ENCODE data around the gene PRR15. TPM values are rescaled to one million over a fixed set of nuclear protein-coding genes. Genes with fewer than 3 reads are reported as not detected.
"Not testable (repeated sequence)": the region's sequence is repeated elsewhere in the genome, so short reads cannot be mapped to it uniquely, and the experiment has no call there.

Gene PRR15
- total RNA-seq, 3 donors from 2014 or later: 104 to 356 (median 173) TPM

- no peak for DNase-seq
- no peak for ATAC-seq
- H3K9me3 ChIP-seq: no peaks in the 10 kb centered on the region
- no peak for TF ChIP-seq CTCF (IDR thresholded peaks at IDR 0.05)
- no peaks in the 10 kb centered on the region for H3K36me3 ChIP-seq (ENCODE audit: low read depth)
- no peaks in the 10 kb centered on the region for H3K4me1 ChIP-seq (ENCODE audit: low read depth)
- H3K4me3 ChIP-seq: no peak overlapping the region
- intact Hi-C loops (cut with DNase I, micrococcal nuclease): no loop called here
These were observed 36.0 kb upstream of the PRR15 start for GRCh38 chr7:29527505-29528108.

GRCh38 chr7:29528526-29528925 is 35.1 kb upstream of the PRR15 start:
- ATAC-seq; H3K36me3 ChIP-seq (ENCODE audit: low read depth); H3K4me3 ChIP-seq; H3K9me3 ChIP-seq; H3K4me1 ChIP-seq (ENCODE audit: low read depth); DNase-seq; intact Hi-C loops (cut with DNase I, micrococcal nuclease): not testable (repeated sequence)

- Histone ChIP-seq H3K4me1 (ENCODE audit: low read depth) (no peaks in the 10 kb centered on the region), H3K9me3 (no peaks in the 10 kb centered on the region), H3K36me3 (ENCODE audit: low read depth) (no peaks in the 10 kb centered on the region), H3K4me3 (no peak overlapping the region)
- no peak for TF ChIP-seq CTCF (IDR thresholded peaks at IDR 0.05)
- intact Hi-C loops (cut with DNase I, micrococcal nuclease): no loop called here
- no peak for ATAC-seq
- no peak for DNase-seq
These were observed 25.2 kb upstream of the PRR15 start for GRCh38 chr7:29538389-29538788.

- intact Hi-C loops (cut with DNase I, micrococcal nuclease): no loop called here
- TF ChIP-seq CTCF (IDR thresholded peaks at IDR 0.05): no peak
- ATAC-seq: no peak
These were observed 24.2 kb upstream of the PRR15 start for GRCh38 chr7:29539471-29539870.

GRCh38 chr7:29547421-29547820 is 16.2 kb upstream of the PRR15 start:
- TF ChIP-seq CTCF (IDR thresholded peaks at IDR 0.05): no peak
- H3K36me3 ChIP-seq (ENCODE audit: low read depth): no peaks in the 10 kb centered on the region
- H3K4me3 ChIP-seq: no peak overlapping the region
- ATAC-seq: no peak
- H3K9me3 ChIP-seq: no peaks in the 10 kb centered on the region
- intact Hi-C loops (cut with DNase I, micrococcal nuclease): no loop called here
- H3K4me1 ChIP-seq (ENCODE audit: low read depth): no peaks in the 10 kb centered on the region
- DNase-seq: no peak

More at GRCh38 chr7:29539471-29539870, 24.2 kb upstream of the PRR15 start:
- H3K36me3 ChIP-seq (ENCODE audit: low read depth): no peaks in the 10 kb centered on the region
- H3K9me3 ChIP-seq: no peaks in the 10 kb centered on the region
- H3K4me3 ChIP-seq: no peak overlapping the region
- DNase-seq: no peak
- no peaks in the 10 kb centered on the region for H3K4me1 ChIP-seq (ENCODE audit: low read depth)

- intact Hi-C loops (cut with DNase I, micrococcal nuclease): no loop called here
- TF ChIP-seq CTCF (IDR thresholded peaks at IDR 0.05): no peak
- no peak overlapping the region for H3K4me3 ChIP-seq
- H3K36me3 ChIP-seq (ENCODE audit: low read depth): no peaks in the 10 kb centered on the region
- DNase-seq: no peak
- H3K9me3 ChIP-seq: no peaks in the 10 kb centered on the region
- ATAC-seq: no peak
- no peaks in the 10 kb centered on the region for H3K4me1 ChIP-seq (ENCODE audit: low read depth)
These were observed 14.8 kb upstream of the PRR15 start for GRCh38 chr7:29548823-29549222.
